GM10266 (cell line): ENCODE data around the gene MED15.

Source experiments
- DNase-seq: peaks from one replicate; pipeline ENCODE4 v3.0.0; 2012; ENCODE audit errors: extremely low spot score
- TF ChIP-seq, protein P1 (sequence below): IDR thresholded peaks from 2 replicates; pipeline ENCODE4 v1.5.1; 2012; ENCODE audit warnings: mild to moderate bottlenecking, low read depth; ENCODE audit not compliant: control insufficient read depth, insufficient read depth; ENCODE audit errors: missing control alignments

The MED15 gene

DNA sequence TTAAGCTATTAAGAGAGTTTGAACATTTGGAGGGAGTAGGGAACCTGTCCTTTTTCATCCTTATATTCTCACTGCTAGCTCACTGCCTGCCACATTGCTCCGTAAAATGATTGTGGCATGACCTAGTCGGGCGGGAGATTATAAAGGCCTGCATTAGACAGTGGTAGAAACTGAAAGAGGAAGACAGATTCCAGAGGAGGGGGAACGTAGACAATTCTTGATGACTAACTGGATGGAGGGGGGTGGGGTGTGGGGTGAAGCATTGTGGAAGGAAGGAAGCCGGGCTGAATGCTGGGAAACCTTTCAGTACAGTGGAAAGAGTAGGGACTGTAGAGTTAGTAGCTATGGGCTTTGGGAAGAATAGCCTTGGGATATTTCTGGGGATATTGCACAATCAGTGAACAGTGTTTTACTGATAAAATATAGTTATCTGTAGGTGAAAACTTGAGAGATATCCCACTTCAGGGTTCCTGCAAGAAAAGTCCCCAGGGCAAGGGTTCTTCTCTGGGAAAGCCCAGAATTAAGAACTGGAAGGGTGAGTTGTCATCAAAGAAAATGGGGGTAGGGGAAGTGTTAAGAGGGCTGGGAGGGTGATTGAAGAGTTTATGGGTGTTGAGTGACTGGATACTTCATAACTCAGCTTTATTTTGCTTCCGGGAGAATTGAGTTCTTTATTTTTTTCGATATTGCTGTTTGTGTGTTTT, 2.1 kb downstream of the MED15 start:
- no peak for DNase-seq

DNA sequence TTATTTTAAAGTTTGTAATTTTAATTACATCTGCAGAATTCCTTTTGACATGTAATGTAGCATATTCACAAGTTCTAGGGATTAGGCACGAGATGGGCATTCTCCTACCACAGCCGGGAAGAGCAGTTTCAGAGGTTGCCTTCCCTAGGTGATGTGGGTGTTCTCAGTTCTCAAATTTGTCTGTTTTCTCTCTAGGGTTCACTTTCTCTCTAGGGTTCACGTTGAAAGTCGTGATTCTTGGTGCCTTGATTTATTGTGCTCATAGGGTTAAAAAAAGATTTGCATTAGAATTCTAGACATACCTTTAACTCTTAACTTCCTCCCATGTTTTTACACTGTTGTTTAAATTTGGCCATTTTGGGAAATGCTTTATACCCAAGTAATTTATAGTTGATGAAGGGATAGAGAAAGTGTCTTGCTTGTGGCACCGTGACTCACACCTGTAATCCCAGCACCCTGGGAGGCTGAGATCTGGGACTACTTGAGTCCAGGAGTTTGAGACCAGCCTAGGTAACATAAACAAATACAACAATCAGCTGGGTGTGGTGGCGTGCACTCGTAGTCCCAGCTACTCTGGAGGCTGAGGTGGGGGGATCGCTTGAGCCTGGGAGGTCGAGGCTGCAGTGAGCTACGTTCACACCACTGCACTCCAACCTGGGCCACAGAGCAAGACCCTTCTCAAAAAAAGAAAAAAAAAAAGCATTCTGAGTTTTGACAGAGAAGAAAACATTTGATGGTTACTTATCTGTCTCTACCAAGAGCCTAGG, 3.6 kb downstream of the MED15 start:
- DNase-seq: no peak

More for the DNA sequence above, 2.1 kb downstream of the MED15 start:
- TF ChIP-seq, protein P1, sequence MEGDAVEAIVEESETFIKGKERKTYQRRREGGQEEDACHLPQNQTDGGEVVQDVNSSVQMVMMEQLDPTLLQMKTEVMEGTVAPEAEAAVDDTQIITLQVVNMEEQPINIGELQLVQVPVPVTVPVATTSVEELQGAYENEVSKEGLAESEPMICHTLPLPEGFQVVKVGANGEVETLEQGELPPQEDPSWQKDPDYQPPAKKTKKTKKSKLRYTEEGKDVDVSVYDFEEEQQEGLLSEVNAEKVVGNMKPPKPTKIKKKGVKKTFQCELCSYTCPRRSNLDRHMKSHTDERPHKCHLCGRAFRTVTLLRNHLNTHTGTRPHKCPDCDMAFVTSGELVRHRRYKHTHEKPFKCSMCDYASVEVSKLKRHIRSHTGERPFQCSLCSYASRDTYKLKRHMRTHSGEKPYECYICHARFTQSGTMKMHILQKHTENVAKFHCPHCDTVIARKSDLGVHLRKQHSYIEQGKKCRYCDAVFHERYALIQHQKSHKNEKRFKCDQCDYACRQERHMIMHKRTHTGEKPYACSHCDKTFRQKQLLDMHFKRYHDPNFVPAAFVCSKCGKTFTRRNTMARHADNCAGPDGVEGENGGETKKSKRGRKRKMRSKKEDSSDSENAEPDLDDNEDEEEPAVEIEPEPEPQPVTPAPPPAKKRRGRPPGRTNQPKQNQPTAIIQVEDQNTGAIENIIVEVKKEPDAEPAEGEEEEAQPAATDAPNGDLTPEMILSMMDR: no peak

DNA sequence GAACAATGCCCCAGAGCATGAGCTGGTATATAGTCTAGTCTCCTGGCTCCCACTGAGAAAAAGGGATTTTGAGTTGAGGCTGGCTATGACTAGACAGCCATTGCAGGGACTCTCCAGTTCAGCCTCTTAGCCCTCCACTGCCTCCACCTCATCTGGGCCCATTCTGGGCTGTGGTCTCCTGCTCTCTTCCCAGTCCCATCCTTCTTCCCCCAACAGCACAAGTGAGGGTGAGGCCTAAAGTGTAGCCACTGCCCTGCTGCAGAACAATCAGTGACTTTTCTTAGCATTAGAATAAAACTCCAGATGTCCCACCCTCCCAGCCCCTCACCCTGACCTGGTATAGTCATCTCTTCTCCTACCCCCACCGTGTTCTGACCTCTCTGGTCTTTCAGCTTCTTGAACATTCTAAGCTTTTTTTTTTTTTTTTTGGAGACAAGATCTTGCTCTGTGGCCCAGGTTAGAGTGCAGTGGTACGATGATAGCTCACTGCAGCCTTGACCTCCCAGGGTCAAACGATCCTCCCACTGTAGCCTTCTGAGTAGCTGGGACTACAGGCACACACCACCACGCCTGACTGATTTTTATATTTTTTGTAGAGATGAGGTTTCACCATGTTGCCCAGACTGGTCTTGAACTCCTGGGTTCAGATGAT, 4.3 kb downstream of the MED15 start:
- TF ChIP-seq, protein P1: no peak
- no peak for DNase-seq

More for the DNA sequence above, 3.6 kb downstream of the MED15 start:
- TF ChIP-seq, protein P1: no peak

DNA sequence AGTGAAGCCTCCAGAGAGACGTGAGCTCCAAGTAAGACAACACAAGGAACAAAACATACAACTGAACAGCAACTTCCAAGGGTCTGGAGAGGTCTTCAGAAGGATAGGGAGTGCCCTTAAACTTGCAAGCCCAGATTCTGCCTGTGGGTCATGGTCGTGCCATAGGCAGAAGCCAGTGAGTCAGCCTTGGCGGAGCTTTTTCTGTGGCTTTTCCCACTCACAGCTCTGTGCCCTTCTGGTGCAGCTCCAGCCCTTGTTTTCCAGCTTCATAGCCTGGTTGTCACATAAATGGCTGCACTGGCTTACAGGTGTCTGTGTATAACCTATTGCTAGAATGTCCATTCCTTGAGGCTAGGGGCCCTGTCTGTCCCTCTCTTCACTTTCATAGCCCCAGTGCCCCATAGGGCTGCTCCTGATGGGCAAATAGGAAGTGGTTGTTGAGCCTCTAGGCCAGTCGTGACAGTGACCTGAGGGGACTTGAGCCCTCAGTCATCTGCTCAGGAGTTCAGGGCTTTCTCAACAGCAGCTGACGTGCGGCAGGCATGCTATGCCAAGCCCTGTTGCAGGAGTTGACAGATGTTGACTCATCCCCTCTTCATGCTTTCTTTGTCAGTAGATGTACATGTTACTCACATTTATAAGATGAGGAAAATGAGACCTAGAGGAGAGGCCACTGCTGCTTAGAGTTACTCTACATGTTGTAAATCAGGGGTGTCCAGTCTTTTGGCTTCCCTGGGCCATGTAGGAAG, 7.4 kb downstream of the MED15 start:
- TF ChIP-seq, protein P1: no peak

DNA sequence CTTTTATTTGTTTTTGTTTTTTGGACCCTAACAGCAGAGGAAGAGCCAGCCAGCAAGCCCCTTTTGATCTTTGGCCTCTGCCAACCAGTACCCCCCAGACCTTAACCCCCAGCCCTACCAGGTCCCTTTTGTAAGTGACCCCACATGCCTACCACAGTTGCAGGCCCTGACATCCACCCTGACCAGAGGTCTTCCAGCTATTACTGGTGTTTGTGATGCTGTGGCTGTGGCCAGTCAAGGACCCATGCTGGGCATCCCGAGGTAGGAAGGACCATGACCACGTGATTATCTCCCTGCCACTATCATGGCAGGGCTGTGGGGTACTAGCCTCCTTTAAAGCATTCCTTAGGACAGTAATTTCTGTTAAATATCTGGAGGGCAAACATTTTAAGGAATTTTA, 9.0 kb downstream of the MED15 start:
- DNase-seq: no peak
- TF ChIP-seq, protein P1: no peak

More for the DNA sequence above, 7.4 kb downstream of the MED15 start:
- DNase-seq: no peak

DNA sequence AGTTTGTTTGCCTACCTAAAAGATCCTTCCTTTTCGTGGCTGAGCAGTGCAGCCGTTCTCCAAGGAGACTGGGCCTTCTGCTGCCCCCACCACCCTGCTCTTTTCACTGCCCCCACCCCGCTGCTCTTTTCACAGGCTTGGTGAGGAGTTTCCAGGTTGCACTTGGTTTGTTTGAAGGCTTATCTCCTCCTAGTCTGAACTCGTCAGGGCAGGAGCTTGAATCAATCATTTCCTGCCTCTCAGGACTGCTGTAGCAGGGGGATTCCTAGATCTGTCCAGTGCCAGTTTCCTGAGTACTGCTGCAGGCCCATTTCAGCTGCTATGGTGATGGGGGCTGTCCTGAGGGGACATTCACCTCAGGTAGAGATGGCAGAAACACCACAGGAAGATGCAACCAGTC, 10.0 kb downstream of the MED15 start:
- DNase-seq: no peak
- TF ChIP-seq, protein P1: no peak
